Endodermal cell (in vitro differentiated cells): ENCODE measurements around the gene CPSF4. TPM values are rescaled to one million over a fixed set of nuclear protein-coding genes. Genes with fewer than 3 reads are reported as not detected.
"Not testable (repeated sequence)": the region's sequence is repeated elsewhere in the genome, so short reads cannot be mapped to it uniquely, and the experiment has no call there.

ENCODE experiments used
- DNase-seq: peaks from one replicate; pipeline ENCODE4 v3.0.0-alpha.2; 2017
- H3K27ac ChIP-seq: 2 replicates; pipeline ENCODE4 v1.5.1; 2013; ENCODE audit warnings: mild to moderate bottlenecking, low read depth, low read length, moderate library complexity
- H3K27me3 ChIP-seq: 2 replicates; pipeline ENCODE4 v1.6.1; 2013; ENCODE audit warnings: mild to moderate bottlenecking, low read length, moderate library complexity; ENCODE audit not compliant: insufficient read depth, control insufficient read depth, poor library complexity, severe bottlenecking
- H3K36me3 ChIP-seq: 2 replicates; pipeline ENCODE4 v1.7.0; 2013; ENCODE audit warnings: mild to moderate bottlenecking, low read length, moderate library complexity; ENCODE audit not compliant: control insufficient read depth, insufficient read depth
- H3K4me1 ChIP-seq: one replicate; pipeline ENCODE4 v1.7.0; 2013; ENCODE audit warnings: low read length; ENCODE audit not compliant: control insufficient read depth, insufficient read depth
- H3K4me3 ChIP-seq: 2 replicates; pipeline ENCODE4 v1.5.1; 2013; ENCODE audit warnings: mild to moderate bottlenecking, low read length, moderate library complexity
- H3K9ac ChIP-seq: 2 replicates; pipeline ENCODE4 v1.6.1; 2013; ENCODE audit warnings: mild to moderate bottlenecking, low read length, moderate library complexity; ENCODE audit not compliant: poor library complexity, severe bottlenecking; ENCODE audit errors: extremely low read depth
- H3K9me3 ChIP-seq: 2 replicates; pipeline ENCODE4 v1.6.1; 2013; ENCODE audit warnings: mild to moderate bottlenecking, low read length, moderate library complexity; ENCODE audit not compliant: control insufficient read depth
- H3K27ac Mint-ChIP-seq: 2 replicates; pipeline ENCODE4 v1.8.0; 2020; ENCODE audit warnings: mixed read lengths
- H3K27me3 Mint-ChIP-seq: 2 replicates; pipeline ENCODE4 v1.8.0; 2021; ENCODE audit warnings: mild to moderate bottlenecking, mixed read lengths; ENCODE audit not compliant: insufficient read depth
- H3K36me3 Mint-ChIP-seq: 2 replicates; pipeline ENCODE4 v1.8.0; 2020; ENCODE audit warnings: low read depth, mixed read lengths
- H3K4me1 Mint-ChIP-seq: 2 replicates; pipeline ENCODE4 v1.8.0; 2020; ENCODE audit warnings: mixed read lengths
- H3K4me3 Mint-ChIP-seq: 2 replicates; pipeline ENCODE4 v1.8.0; 2020; ENCODE audit warnings: mild to moderate bottlenecking, moderate library complexity, mixed read lengths
- H3K9me3 Mint-ChIP-seq: 2 replicates; pipeline ENCODE4 v1.8.0; 2020; ENCODE audit warnings: mild to moderate bottlenecking, mixed read lengths
- CTCF ChIP-seq: fragments of 200-600 bp; sonication (generic); conservative IDR thresholded peaks from 2 replicates; pipeline ENCODE4 v1.5.0; 2021; ENCODE audit warnings: antibody characterized with exemption, mild to moderate bottlenecking
- WGBS, 2 experiments: methylation state at CpG; one replicate each; pipeline versions ENCODE4 v1.1.5 to v1.1.7; 2013; ENCODE audit warnings: missing lambda C conversion rate in 2 of 2, mixed read lengths in 1 of 2; ENCODE audit not compliant: insufficient coverage in 1 of 2, insufficient read length in 1 of 2; 5-methylcytosine and 5-hydroxymethylcytosine counted together
- total RNA-seq, 2 donors: library from RNA; stranded (reverse); fragmentation: NEBNext Ultra II Directional in 1 of 2; extraction: Animal tissue kit (Norgen Biotek cat#: 25700) in 1 of 2; gene quantifications; 2 replicates in 1 of 2; 3 replicates in 1 of 2; pipeline ENCODE4 v1.2.1, GENCODE V29; 2021

Gene CPSF4
- total RNA-seq, 2 donors from 2014 or later: 87.3 to 126 TPM

GRCh38 chr7:99424932-99425730 lies 13.6 kb upstream of the CPSF4 start:
- TF ChIP-seq CTCF: no peak
- no peak overlapping the region for H3K4me3 ChIP-seq
- H3K27ac Mint-ChIP-seq: no peak overlapping the region
- no peak overlapping the region for H3K4me3 Mint-ChIP-seq
- H3K4me1 ChIP-seq: no peaks in the 10 kb centered on the region
- H3K27me3 ChIP-seq: no peaks in the 10 kb centered on the region
- DNase-seq: no peak
- H3K36me3 ChIP-seq: peaks cover 66% of the 10 kb centered on the region
- WGBS, 2 experiments: 94 to 97% methylated on average over 13 to 24 of the region's 24 CpGs
- H3K9ac ChIP-seq: no peak overlapping the region
- H3K4me1 Mint-ChIP-seq: no peaks in the 10 kb centered on the region
- H3K27me3 Mint-ChIP-seq: no peaks in the 10 kb centered on the region
- H3K27ac ChIP-seq: no peak overlapping the region
- H3K36me3 Mint-ChIP-seq: peaks cover 75% of the 10 kb centered on the region
- H3K9me3 Mint-ChIP-seq: peaks cover 2% of the 10 kb centered on the region
- no peaks in the 10 kb centered on the region for H3K9me3 ChIP-seq

DNA sequence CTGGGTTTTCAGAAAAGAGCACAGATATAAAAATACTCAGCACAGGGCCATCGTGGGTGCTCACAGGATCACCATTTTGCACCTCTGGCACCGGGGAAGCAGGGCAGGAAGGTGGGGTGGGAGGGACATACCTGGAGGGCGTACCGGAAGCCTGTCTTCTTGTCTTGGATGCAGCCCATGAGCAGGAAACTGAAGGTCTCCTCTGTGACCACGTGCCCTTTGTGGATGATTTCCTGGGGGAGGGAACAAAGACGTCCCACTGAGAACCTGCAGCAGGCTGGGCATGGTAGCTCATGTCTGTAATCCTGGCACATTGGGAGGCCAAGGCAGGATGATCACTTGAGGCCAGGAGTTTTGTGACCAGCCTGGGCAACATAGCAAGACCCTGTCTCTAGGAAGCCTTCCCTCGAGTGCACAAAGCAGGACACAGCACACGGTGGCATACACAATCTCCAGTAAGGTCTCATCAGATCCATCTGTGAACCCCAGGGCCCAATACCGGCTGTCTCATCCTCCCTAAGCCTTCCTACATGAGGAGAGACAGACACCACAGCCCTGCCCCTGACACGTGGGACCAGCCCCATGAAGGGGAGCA lies 9.7 kb upstream of the CPSF4 start:
- Histone ChIP-seq H3K27ac (no peak overlapping the region), H3K36me3 (peaks cover 60% of the 10 kb centered on the region), H3K4me3 (no peak overlapping the region), H3K9me3 (no peaks in the 10 kb centered on the region), H3K9ac (no peak overlapping the region), H3K4me1 (peaks cover 8% of the 10 kb centered on the region), H3K27me3 (no peaks in the 10 kb centered on the region)
- Mint-ChIP-seq H3K36me3 (peaks cover 75% of the 10 kb centered on the region), H3K27me3 (no peaks in the 10 kb centered on the region), H3K27ac (no peak overlapping the region), H3K4me1 (peaks cover 10% of the 10 kb centered on the region), H3K9me3 (peaks cover 2% of the 10 kb centered on the region), H3K4me3 (no peak overlapping the region)
- 93% methylated on average over 8 to 10 of the region's 10 CpGs for WGBS, 2 experiments
- TF ChIP-seq CTCF: no peak
- DNase-seq: no peak

GRCh38 chr7:99429756-99430155 lies 9.0 kb upstream of the CPSF4 start:
- Histone ChIP-seq H3K9me3 (no peaks in the 10 kb centered on the region), H3K4me1 (peaks cover 8% of the 10 kb centered on the region), H3K27ac (no peak overlapping the region), H3K36me3 (peaks cover 60% of the 10 kb centered on the region), H3K9ac (no peak overlapping the region), H3K4me3 (no peak overlapping the region), H3K27me3 (no peaks in the 10 kb centered on the region)
- DNase-seq: no peak
- Mint-ChIP-seq H3K27ac (no peak overlapping the region), H3K9me3 (peaks cover 2% of the 10 kb centered on the region), H3K27me3 (no peaks in the 10 kb centered on the region), H3K4me1 (peaks cover 10% of the 10 kb centered on the region), H3K36me3 (peaks cover 75% of the 10 kb centered on the region), H3K4me3 (no peak overlapping the region)
- 93 to 100% methylated on average over 8 of the region's 8 CpGs for WGBS, 2 experiments
- no peak for TF ChIP-seq CTCF

DNA sequence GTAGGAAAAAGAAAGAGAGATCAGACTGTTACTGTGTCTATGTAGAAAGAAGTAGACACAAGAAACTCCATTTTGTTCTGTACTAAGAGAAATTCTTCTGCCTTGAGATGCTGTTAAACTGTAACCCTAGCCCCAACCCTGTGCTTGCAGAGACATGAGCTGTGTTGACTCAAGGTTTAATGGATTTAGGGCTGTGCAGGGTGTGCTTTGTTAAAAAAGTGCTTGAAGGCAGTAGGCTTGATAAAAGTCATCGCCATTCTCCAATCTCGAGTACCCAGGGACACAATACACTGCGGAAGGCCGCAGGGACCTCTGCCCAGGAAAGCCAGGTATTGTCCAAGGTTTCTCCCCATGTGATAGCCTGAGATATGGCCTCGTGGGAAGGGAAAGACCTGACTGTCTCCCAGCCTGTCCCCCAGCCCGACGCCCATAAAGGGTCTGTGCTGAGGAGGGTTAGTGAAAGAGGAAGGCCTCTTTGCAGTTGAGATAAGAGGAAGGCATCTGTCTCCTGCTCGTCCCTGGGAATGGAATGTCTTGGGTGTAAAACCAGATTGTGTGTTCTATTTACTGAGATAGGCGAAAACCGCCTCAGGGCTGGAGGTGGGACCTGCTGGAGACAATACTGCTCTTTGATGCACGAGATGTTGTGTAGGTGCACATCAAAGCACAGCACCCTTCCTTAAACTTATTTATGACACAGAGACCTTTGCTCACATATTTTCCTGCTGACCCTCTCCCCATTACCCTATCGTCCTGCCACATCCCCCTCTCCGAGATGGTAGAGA lies 6.8 kb upstream of the CPSF4 start:
- Histone ChIP-seq H3K9ac (peak overlapping the region; percentile 55), H3K36me3 (peaks cover 60% of the 10 kb centered on the region), H3K4me3 (peak overlapping the region; percentile 19), H3K27ac (peak overlapping the region; percentile 57)
- not testable (repeated sequence) for H3K9me3 Mint-ChIP-seq, H3K4me1 ChIP-seq, H3K4me1 Mint-ChIP-seq, H3K9me3 ChIP-seq, H3K27me3 ChIP-seq, DNase-seq, H3K27me3 Mint-ChIP-seq
- Mint-ChIP-seq H3K36me3 (peaks cover 66% of the 10 kb centered on the region), H3K27ac (peak overlapping the region; percentile 94), H3K4me3 (peak overlapping the region; percentile 14)
- 64 to 81% methylated on average over 8 to 13 of the region's 13 CpGs for WGBS, 2 experiments
